ENCODE results near the gene KLHL21. TPM values are rescaled to one million over a fixed set of nuclear protein-coding genes. Genes with fewer than 3 reads are reported as not detected.

The KLHL21 gene
- total RNA-seq, 3 donors from 2014 or later, result 49.5 to 54.9 (median 51.4) TPM

GRCh38 chr1:6587261-6588005, 15.2 kb downstream of the KLHL21 start:
- Mint-ChIP-seq H3K27me3 (ENCODE audit: low read depth) (no peaks in the 10 kb centered on the region), H3K9me3 (no peaks in the 10 kb centered on the region), H3K4me1 (ENCODE audit: low read depth) (peaks cover 14% of the 10 kb centered on the region), H3K4me3 (no peak overlapping the region), H3K36me3 (ENCODE audit: insufficient read depth) (peaks cover 4% of the 10 kb centered on the region)
- DNase-seq (no peak), ATAC-seq (no peak)

- Mint-ChIP-seq H3K4me3 (no peak overlapping the region), H3K9me3 (no peaks in the 10 kb centered on the region), H3K27me3 (ENCODE audit: low read depth) (no peaks in the 10 kb centered on the region), H3K36me3 (ENCODE audit: insufficient read depth) (peaks cover 4% of the 10 kb centered on the region), H3K4me1 (ENCODE audit: low read depth) (peaks cover 24% of the 10 kb centered on the region)
- DNase-seq (no peak), ATAC-seq (no peak)
Observed at GRCh38 chr1:6586404-6586816, 16.3 kb downstream of the KLHL21 start.

- Mint-ChIP-seq H3K36me3 (ENCODE audit: insufficient read depth) (peaks cover 4% of the 10 kb centered on the region), H3K4me1 (ENCODE audit: low read depth) (peaks cover 27% of the 10 kb centered on the region), H3K27me3 (ENCODE audit: low read depth) (no peaks in the 10 kb centered on the region), H3K9me3 (no peaks in the 10 kb centered on the region), H3K4me3 (no peak overlapping the region)
- DNase-seq, result no peak
- ATAC-seq, result no peak
Observed at GRCh38 chr1:6585841-6586240, 16.8 kb downstream of the KLHL21 start.

GRCh38 chr1:6585081-6585722, 17.5 kb downstream of the KLHL21 start:
- DNase-seq (no peak), ATAC-seq (no peak)
- no peaks in the 10 kb centered on the region for H3K27me3 Mint-ChIP-seq (ENCODE audit: low read depth)
- H3K4me1 Mint-ChIP-seq (ENCODE audit: low read depth), result peaks cover 33% of the 10 kb centered on the region
- H3K36me3 Mint-ChIP-seq (ENCODE audit: insufficient read depth), result peaks cover 4% of the 10 kb centered on the region
- H3K4me3 Mint-ChIP-seq, result no peak overlapping the region
- no peaks in the 10 kb centered on the region for H3K9me3 Mint-ChIP-seq

GRCh38 chr1:6584126-6585080, 18.3 kb downstream of the KLHL21 start:
- Mint-ChIP-seq H3K4me3 (no peak overlapping the region), H3K9me3 (no peaks in the 10 kb centered on the region), H3K4me1 (ENCODE audit: low read depth) (peaks cover 38% of the 10 kb centered on the region), H3K36me3 (ENCODE audit: insufficient read depth) (peaks cover 2% of the 10 kb centered on the region), H3K27me3 (ENCODE audit: low read depth) (no peaks in the 10 kb centered on the region)
- DNase-seq (no peak), ATAC-seq (no peak)

- no peaks in the 10 kb centered on the region for H3K27me3 Mint-ChIP-seq (ENCODE audit: low read depth)
- no peak for ATAC-seq
- H3K4me1 Mint-ChIP-seq (ENCODE audit: low read depth), result peaks cover 40% of the 10 kb centered on the region
- H3K9me3 Mint-ChIP-seq, result no peaks in the 10 kb centered on the region
- H3K36me3 Mint-ChIP-seq (ENCODE audit: insufficient read depth), result no peaks in the 10 kb centered on the region
- peak overlapping the region; percentile 88 for H3K4me3 Mint-ChIP-seq
- DNase-seq, result no peak
Observed at GRCh38 chr1:6582370-6582769, 20.3 kb downstream of the KLHL21 start.

- no peaks in the 10 kb centered on the region for H3K36me3 Mint-ChIP-seq (ENCODE audit: insufficient read depth)
- peaks cover 40% of the 10 kb centered on the region for H3K4me1 Mint-ChIP-seq (ENCODE audit: low read depth)
- H3K27me3 Mint-ChIP-seq (ENCODE audit: low read depth), result no peaks in the 10 kb centered on the region
- H3K4me3 Mint-ChIP-seq, result peak overlapping the region; percentile 88
- H3K9me3 Mint-ChIP-seq, result no peaks in the 10 kb centered on the region
- no peak for DNase-seq
- ATAC-seq, result no peak
Observed at GRCh38 chr1:6581561-6582305, 20.9 kb downstream of the KLHL21 start.

- ATAC-seq, result no peak
- H3K9me3 Mint-ChIP-seq, result no peaks in the 10 kb centered on the region
- H3K4me1 Mint-ChIP-seq (ENCODE audit: low read depth), result peaks cover 40% of the 10 kb centered on the region
- DNase-seq, result no peak
- H3K27me3 Mint-ChIP-seq (ENCODE audit: low read depth), result no peaks in the 10 kb centered on the region
- H3K4me3 Mint-ChIP-seq, result peak overlapping the region; percentile 88
- no peaks in the 10 kb centered on the region for H3K36me3 Mint-ChIP-seq (ENCODE audit: insufficient read depth)
Observed at GRCh38 chr1:6580593-6581409, 21.9 kb downstream of the KLHL21 start.

GRCh38 chr1:6580119-6580592, 22.5 kb downstream of the KLHL21 start:
- peak overlapping the region; percentile 88 for H3K4me3 Mint-ChIP-seq
- H3K4me1 Mint-ChIP-seq (ENCODE audit: low read depth), result peaks cover 40% of the 10 kb centered on the region
- H3K27me3 Mint-ChIP-seq (ENCODE audit: low read depth), result no peaks in the 10 kb centered on the region
- no peaks in the 10 kb centered on the region for H3K36me3 Mint-ChIP-seq (ENCODE audit: insufficient read depth)
- DNase-seq, result no peak
- peak; percentile 13 to 47 for ATAC-seq
- H3K9me3 Mint-ChIP-seq, result no peaks in the 10 kb centered on the region

GRCh38 chr1:6579374-6580118, 23.1 kb downstream of the KLHL21 start, which contains the start of gene ZBTB48:
Gene ZBTB48, plus strand, starts transcription at chr1:6579994. Its CDS starts 616 bp downstream, at chr1:6580610.
- H3K4me1 Mint-ChIP-seq (ENCODE audit: low read depth), result peaks cover 35% of the 10 kb centered on the region
- H3K4me3 Mint-ChIP-seq, result peak within 1 kb of the TSS; percentile 88

GRCh38 chr1:6578624-6579373, 23.9 kb downstream of the KLHL21 start:
- Mint-ChIP-seq H3K36me3 (ENCODE audit: insufficient read depth) (no peaks in the 10 kb centered on the region), H3K4me1 (ENCODE audit: low read depth) (peaks cover 31% of the 10 kb centered on the region), H3K27me3 (ENCODE audit: low read depth) (no peaks in the 10 kb centered on the region), H3K9me3 (no peaks in the 10 kb centered on the region), H3K4me3 (peak overlapping the region; percentile 88)
- DNase-seq (no peak), ATAC-seq (no peak)

More at GRCh38 chr1:6579374-6580118, 23.1 kb downstream of the KLHL21 start, which contains the start of gene ZBTB48:
- no peaks in the 10 kb centered on the region for H3K9me3 Mint-ChIP-seq
- no peaks in the 10 kb centered on the region for H3K27me3 Mint-ChIP-seq (ENCODE audit: low read depth)
- H3K36me3 Mint-ChIP-seq (ENCODE audit: insufficient read depth), result no peaks in the 10 kb centered on the region
- ATAC-seq (peak; percentile 99), DNase-seq (peak; percentile 96)

All from activated T-cell treated with anti-CD3 and anti-CD28 coated beads, Interleukin-2, amount 50 U/mL, for 4 hours (primary cell).